H9 (cell line): Measurements from ENCODE around the gene ZAR1. TPM values are rescaled to one million over a fixed set of nuclear protein-coding genes. Genes with fewer than 3 reads are reported as not detected.

Experiments used
- DNase-seq: peaks from one replicate; pipeline ENCODE4 v3.0.0-alpha.2; 2017
- H2AFZ ChIP-seq: one replicate; pipeline ENCODE4 v1.6.1; 2013; ENCODE audit warnings: mild to moderate bottlenecking, low read length, control low read depth, moderate library complexity
- H2AK5ac ChIP-seq: 2 replicates; pipeline ENCODE4 v1.6.1; 2013; ENCODE audit warnings: low read length, control low read depth, mixed read lengths; ENCODE audit not compliant: insufficient read length
- H2BK120ac ChIP-seq: one replicate; pipeline ENCODE4 v1.6.1; 2013; ENCODE audit warnings: low read depth, mild to moderate bottlenecking, low read length, control low read depth, inconsistent platforms; ENCODE audit not compliant: poor library complexity, severe bottlenecking
- H2BK12ac ChIP-seq: 2 replicates; pipeline ENCODE4 v1.6.1; 2013; ENCODE audit warnings: low read length, control low read depth, mixed read lengths, low read depth; ENCODE audit not compliant: insufficient read length
- H2BK15ac ChIP-seq: 2 replicates; pipeline ENCODE4 v1.6.1; 2013; ENCODE audit warnings: low read depth, low read length, control low read depth
- H2BK20ac ChIP-seq: one replicate; pipeline ENCODE4 v1.6.1; 2013; ENCODE audit warnings: low read depth, mild to moderate bottlenecking, low read length, control low read depth, inconsistent platforms; ENCODE audit not compliant: poor library complexity, severe bottlenecking
- H2BK5ac ChIP-seq: 2 replicates; pipeline ENCODE4 v1.6.1; 2013; ENCODE audit warnings: low read length, control low read depth, mixed read lengths; ENCODE audit not compliant: insufficient read length
- H3K14ac ChIP-seq: 2 replicates; pipeline ENCODE4 v1.6.1; 2013; ENCODE audit warnings: low read length, control low read depth; ENCODE audit not compliant: insufficient read depth
- H3K18ac ChIP-seq: 2 replicates; pipeline ENCODE4 v1.6.1; 2013; ENCODE audit warnings: low read depth, mild to moderate bottlenecking, mixed read lengths, low read length, control low read depth; ENCODE audit not compliant: insufficient read length
- H3K23ac ChIP-seq: 2 replicates; pipeline ENCODE4 v1.6.1; 2013; ENCODE audit warnings: low read length, control low read depth, mixed read lengths, low read depth; ENCODE audit not compliant: insufficient read length
- H3K23me2 ChIP-seq: 2 replicates; pipeline ENCODE4 v1.6.1; 2013; ENCODE audit warnings: low read depth, mild to moderate bottlenecking, mixed read lengths, low read length, control low read depth; ENCODE audit not compliant: insufficient read length, poor library complexity, severe bottlenecking
- H3K27ac ChIP-seq: 2 replicates; pipeline ENCODE4 v1.5.1; 2013; ENCODE audit warnings: low read length, control low read depth, mixed read lengths, low read depth; ENCODE audit not compliant: insufficient read length
- H3K27me3 ChIP-seq: 2 replicates; pipeline ENCODE4 v1.6.1; 2013; ENCODE audit warnings: low read length, control low read depth, inconsistent platforms; ENCODE audit not compliant: insufficient read depth
- H3K4ac ChIP-seq: 2 replicates; pipeline ENCODE4 v1.6.1; 2013; ENCODE audit warnings: low read depth, mild to moderate bottlenecking, control low read depth, inconsistent platforms, low read length, moderate library complexity
- H3K4me1 ChIP-seq: 2 replicates; pipeline ENCODE4 v1.6.1; 2013; ENCODE audit warnings: low read length, control low read depth, inconsistent platforms; ENCODE audit not compliant: insufficient read depth
- H3K4me2 ChIP-seq: 2 replicates; pipeline ENCODE4 v1.6.1; 2013; ENCODE audit warnings: low read length, control low read depth, mixed read lengths; ENCODE audit not compliant: insufficient read length, insufficient read depth
- H3K56ac ChIP-seq: 2 replicates; pipeline ENCODE4 v1.6.1; 2013; ENCODE audit warnings: low read depth, mild to moderate bottlenecking, mixed read lengths, low read length, control low read depth; ENCODE audit not compliant: insufficient read length
- H3K79me1 ChIP-seq: 2 replicates; pipeline ENCODE4 v1.6.1; 2013; ENCODE audit warnings: low read depth, mild to moderate bottlenecking, moderate library complexity, low read length, control low read depth, inconsistent platforms; ENCODE audit not compliant: insufficient read depth, poor library complexity, severe bottlenecking
- H3K79me2 ChIP-seq: 2 replicates; pipeline ENCODE4 v1.6.1; 2013; ENCODE audit warnings: low read length, control low read depth, inconsistent platforms; ENCODE audit not compliant: insufficient read depth
- H3K9ac ChIP-seq: 2 replicates; pipeline ENCODE4 v1.6.1; 2013; ENCODE audit warnings: low read length, control low read depth, mixed read lengths; ENCODE audit not compliant: insufficient read length; ENCODE audit errors: extremely low read depth
- H3K9me3 ChIP-seq: one replicate; pipeline ENCODE4 v1.6.1; 2013; ENCODE audit warnings: low read depth, low read length, inconsistent platforms; ENCODE audit not compliant: control insufficient read depth
- H3T11ph ChIP-seq: one replicate; pipeline ENCODE4 v1.6.1; 2013; ENCODE audit warnings: mild to moderate bottlenecking, low read length, control low read depth, inconsistent platforms
- H4K20me1 ChIP-seq: one replicate; pipeline ENCODE4 v1.6.1; 2013; ENCODE audit not compliant: control insufficient read depth, insufficient read length, insufficient read depth
- H4K5ac ChIP-seq: 2 replicates; pipeline ENCODE4 v1.6.1; 2013; ENCODE audit warnings: low read depth, mild to moderate bottlenecking, mixed read lengths, low read length, control low read depth; ENCODE audit not compliant: insufficient read length
- H4K8ac ChIP-seq: replicated peaks from 2 replicates; pipeline ENCODE4 v1.6.1; 2013; ENCODE audit warnings: low read length, control low read depth, mixed read lengths, low read depth; ENCODE audit not compliant: insufficient read length
- H4K91ac ChIP-seq: 2 replicates; pipeline ENCODE4 v1.6.1; 2013; ENCODE audit warnings: low read depth, mild to moderate bottlenecking, moderate library complexity, mixed read lengths, low read length, control low read depth; ENCODE audit not compliant: insufficient read length
- H3K27ac Mint-ChIP-seq, 3 experiments: 2 replicates in 2 of 3; 3 replicates in 1 of 3; pipeline ENCODE4 v1.8.0; 2020 to 2021; ENCODE audit warnings: mixed read lengths in 3 of 3, mild to moderate bottlenecking in 1 of 3, moderate library complexity in 1 of 3
- H3K27me3 Mint-ChIP-seq: 2 replicates; pipeline ENCODE4 v1.8.0; 2021; ENCODE audit warnings: low read depth, mild to moderate bottlenecking, moderate library complexity, mixed read lengths
- H3K36me3 Mint-ChIP-seq, 3 experiments: 2 replicates in 2 of 3; 3 replicates in 1 of 3; pipeline ENCODE4 v1.8.0; 2020 to 2021; ENCODE audit warnings: low read depth in 3 of 3, mixed read lengths in 3 of 3; ENCODE audit not compliant: insufficient read depth in 1 of 3
- H3K4me1 Mint-ChIP-seq, 2 experiments: 2 replicates each; pipeline ENCODE4 v1.8.0; 2020; ENCODE audit warnings: mixed read lengths in 2 of 2
- H3K4me3 Mint-ChIP-seq, 2 experiments: 2 replicates in 1 of 2; 3 replicates in 1 of 2; pipeline ENCODE4 v1.8.0; 2020 to 2021; ENCODE audit warnings: mild to moderate bottlenecking in 2 of 2, mixed read lengths in 2 of 2, moderate library complexity in 1 of 2
- H3K9me3 Mint-ChIP-seq, 2 experiments: 2 replicates in 1 of 2; 3 replicates in 1 of 2; pipeline ENCODE4 v1.8.0; 2020; ENCODE audit warnings: mild to moderate bottlenecking in 2 of 2, mixed read lengths in 2 of 2, moderate library complexity in 1 of 2
- WGBS: extraction: QIAGEN DNeasy Blood & Tissue Kit; methylation state at CpG from one replicate; pipeline ENCODE4 v1.1.7; 2013; ENCODE audit warnings: missing lambda C conversion rate, low lambda C conversion rate, mixed read lengths; ENCODE audit not compliant: insufficient read length; ENCODE audit errors: extremely low coverage; 5-methylcytosine and 5-hydroxymethylcytosine counted together
- total RNA-seq: library from RNA; stranded (reverse); gene quantifications from 2 replicates; pipeline ENCODE4 v1.2.1, GENCODE V29; 2021
- TF ChIP-seq, protein P1 (sequence below): fragments of 200-600 bp; sonication (generic); conservative IDR thresholded peaks from 3 replicates; pipeline ENCODE4 v1.8.0; 2021; ENCODE audit warnings: antibody characterized with exemption, mild to moderate bottlenecking

The ZAR1 gene
- total RNA-seq, 1 experiment from 2014 or later, result 0.61 TPM

DNA sequence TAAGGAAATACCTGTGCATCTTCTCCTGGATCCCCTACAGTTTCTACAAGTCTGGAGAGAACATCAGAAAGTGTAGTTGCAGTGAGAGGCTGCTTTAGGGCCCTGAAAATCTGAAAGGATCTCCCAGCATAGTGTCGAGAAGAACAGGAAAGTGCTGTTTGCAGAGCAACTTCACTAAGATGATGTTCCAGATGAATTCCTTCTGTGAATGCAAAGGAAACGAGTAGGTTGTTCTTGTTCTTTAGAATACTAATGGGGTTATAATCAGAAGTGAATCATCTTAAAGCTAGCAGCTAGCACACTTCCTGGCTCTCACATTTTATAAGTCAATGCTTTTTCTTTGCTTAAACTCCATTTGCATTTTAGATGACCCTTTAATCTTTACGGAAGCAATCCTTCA lies 53.7 kb downstream of the ZAR1 start:
- Histone ChIP-seq H3K56ac (no peak overlapping the region), H2BK20ac (no peak overlapping the region), H3K9me3 (no peaks in the 10 kb centered on the region), H2AFZ (no peak overlapping the region), H2AK5ac (no peak overlapping the region), H4K5ac (no peak overlapping the region), H2BK120ac (no peak overlapping the region), H3K4ac (no peak overlapping the region), H2BK15ac (no peak overlapping the region), H3K18ac (no peak overlapping the region), H2BK5ac (no peak overlapping the region), H3K4me1 (no peaks in the 10 kb centered on the region), H3T11ph (no peak overlapping the region), H2BK12ac (no peak overlapping the region), H3K23me2 (no peaks in the 10 kb centered on the region), H3K14ac (no peak overlapping the region), H3K27ac (no peak overlapping the region), H4K91ac (no peak overlapping the region), H3K79me2 (no peaks in the 10 kb centered on the region), H4K20me1 (no peaks in the 10 kb centered on the region), H3K79me1 (no peaks in the 10 kb centered on the region), H4K8ac (no peak overlapping the region), H3K27me3 (no peaks in the 10 kb centered on the region), H3K23ac (no peak overlapping the region), H3K9ac (no peak overlapping the region), H3K4me2 (no peak overlapping the region)
- Mint-ChIP-seq H3K36me3 (peaks cover 13 to 64% (median 48%) of the 10 kb centered on the region in 3 experiments; a peak in 6 of 7 replicates), H3K9me3 (no peaks in the 10 kb centered on the region), H3K4me3 (no peak overlapping the region), H3K27me3 (no peaks in the 10 kb centered on the region), H3K27ac (no peak overlapping the region), H3K4me1 (peaks cover 0 to 16% of the 10 kb centered on the region in 2 experiments; a peak in 2 of 4 replicates)
- DNase-seq, result no peak
- TF ChIP-seq, protein P1, sequence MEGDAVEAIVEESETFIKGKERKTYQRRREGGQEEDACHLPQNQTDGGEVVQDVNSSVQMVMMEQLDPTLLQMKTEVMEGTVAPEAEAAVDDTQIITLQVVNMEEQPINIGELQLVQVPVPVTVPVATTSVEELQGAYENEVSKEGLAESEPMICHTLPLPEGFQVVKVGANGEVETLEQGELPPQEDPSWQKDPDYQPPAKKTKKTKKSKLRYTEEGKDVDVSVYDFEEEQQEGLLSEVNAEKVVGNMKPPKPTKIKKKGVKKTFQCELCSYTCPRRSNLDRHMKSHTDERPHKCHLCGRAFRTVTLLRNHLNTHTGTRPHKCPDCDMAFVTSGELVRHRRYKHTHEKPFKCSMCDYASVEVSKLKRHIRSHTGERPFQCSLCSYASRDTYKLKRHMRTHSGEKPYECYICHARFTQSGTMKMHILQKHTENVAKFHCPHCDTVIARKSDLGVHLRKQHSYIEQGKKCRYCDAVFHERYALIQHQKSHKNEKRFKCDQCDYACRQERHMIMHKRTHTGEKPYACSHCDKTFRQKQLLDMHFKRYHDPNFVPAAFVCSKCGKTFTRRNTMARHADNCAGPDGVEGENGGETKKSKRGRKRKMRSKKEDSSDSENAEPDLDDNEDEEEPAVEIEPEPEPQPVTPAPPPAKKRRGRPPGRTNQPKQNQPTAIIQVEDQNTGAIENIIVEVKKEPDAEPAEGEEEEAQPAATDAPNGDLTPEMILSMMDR, result no peak
- WGBS, result no CpG with 5 or more reads among the region's 3 CpGs

Other genes with a start within 250 kb of the ZAR1 start
- 1.7 and 1.8 TPM in 2 replicates for gene TEC, start 220.4 kb upstream of the ZAR1 start, total RNA-seq
- gene SLAIN2, start 148.7 kb upstream of the ZAR1 start, total RNA-seq, result 30.8 and 32.0 TPM in 2 replicates
- 1.6 and 1.7 TPM in 2 replicates for gene SLC10A4, start 6.9 kb upstream of the ZAR1 start, total RNA-seq